PC-9 (cell line): ENCODE data around the gene TMEM164.

ENCODE experiments used
- CTCF ChIP-seq: fragments of 200-600 bp; sonication (generic); conservative IDR thresholded peaks from 2 replicates; pipeline ENCODE4 v1.6.1; 2017; ENCODE audit warnings: mixed run types, antibody characterized with exemption, mild to moderate bottlenecking, moderate library complexity
- EZH2 ChIP-seq: fragments of 200-600 bp; sonication (generic); IDR thresholded peaks from 2 replicates; pipeline ENCODE4 v1.8.0; 2017; ENCODE audit warnings: antibody characterized with exemption, low read depth

- TF ChIP-seq CTCF = no peak
- TF ChIP-seq EZH2 = no peak
Measured at GRCh38 chrX:110041980-110042379, 39.1 kb downstream of the TMEM164 start.
